ENCODE measurements around the gene ABHD16B. TPM values are rescaled to one million over a fixed set of nuclear protein-coding genes. Genes with fewer than 3 reads are reported as not detected.

Gene ABHD16B
- total and polyA plus RNA-seq, 2 of the 13 experiments (the other 11 are each of a cell fraction or from before 2014, with no cell fraction given): not detected

- peak; percentile 89; the same call in 1 of the 2 replicates for TF ChIP-seq ZNF318 (CRISPR knock-in tag; IDR thresholded peaks at IDR 0.05)
- TF ChIP-seq ZNF280B (CRISPR knock-in tag; IDR thresholded peaks at IDR 0.05; ENCODE audit: borderline replicate concordance): peak; percentile 82; the same call in 1 of the 2 replicates
- peak; percentile 52; the same call in 1 of the 2 replicates for TF ChIP-seq MIXL1 (CRISPR knock-in tag; IDR thresholded peaks at IDR 0.05)
- TF ChIP-seq E2F1 (CRISPR knock-in tag; IDR thresholded peaks at IDR 0.05): no peak
- TF ChIP-seq DNMT3B (CRISPR knock-in tag; conservative IDR thresholded peaks at IDR 0.05): peak; percentile 94
- no peak for TF ChIP-seq ZNF282 (IDR thresholded peaks at IDR 0.05; ENCODE audit: partially characterized antibody)
- no peak; the same call in 1 of the 2 replicates for TF ChIP-seq PRMT3 (CRISPR knock-in tag; IDR thresholded peaks at IDR 0.05; ENCODE audit: borderline replicate concordance, low read depth)
- TF ChIP-seq ZNF570 (CRISPR knock-in tag; IDR thresholded peaks at IDR 0.05; ENCODE audit: borderline replicate concordance): 0 out of 2 replicates have a peak, but pooled peaks have one; percentile 37
- no peak for TF ChIP-seq ZNF773 (CRISPR knock-in tag; IDR thresholded peaks at IDR 0.05; ENCODE audit: borderline replicate concordance)
- TF ChIP-seq ZNF235 (CRISPR knock-in tag; IDR thresholded peaks at IDR 0.05; ENCODE audit: borderline replicate concordance): no peak
- TF ChIP-seq ZMAT5 (CRISPR knock-in tag; IDR thresholded peaks at IDR 0.05; ENCODE audit: borderline replicate concordance, low read depth): no peak
- no peak for TF ChIP-seq ZNF749 (CRISPR knock-in tag; IDR thresholded peaks at IDR 0.05; ENCODE audit: borderline replicate concordance)
- TF ChIP-seq ZNF414 (CRISPR knock-in tag; IDR thresholded peaks at IDR 0.05): peak; percentile 40; the same call in 1 of the 2 replicates
- TF ChIP-seq ZNF569 (CRISPR knock-in tag; IDR thresholded peaks at IDR 0.05; ENCODE audit: borderline replicate concordance): no peak
- peak; percentile 69 for TF ChIP-seq ZNF17 (CRISPR knock-in tag; IDR thresholded peaks at IDR 0.05)
- peak; percentile 66; the same call in 1 of the 2 replicates for TF ChIP-seq RBAK (CRISPR knock-in tag; IDR thresholded peaks at IDR 0.05)
Observed at GRCh38 chr20:63863798-63864544, 2.7 kb downstream of the ABHD16B start (continued).

All from HepG2 (cell line).